ENCODE data around the gene BAZ2A. TPM values are rescaled to one million over a fixed set of nuclear protein-coding genes. Genes with fewer than 3 reads are reported as not detected.

The BAZ2A gene
- total and polyA plus RNA-seq, 2 experiments from 2014 or later, result 109 to 111 TPM

DNA sequence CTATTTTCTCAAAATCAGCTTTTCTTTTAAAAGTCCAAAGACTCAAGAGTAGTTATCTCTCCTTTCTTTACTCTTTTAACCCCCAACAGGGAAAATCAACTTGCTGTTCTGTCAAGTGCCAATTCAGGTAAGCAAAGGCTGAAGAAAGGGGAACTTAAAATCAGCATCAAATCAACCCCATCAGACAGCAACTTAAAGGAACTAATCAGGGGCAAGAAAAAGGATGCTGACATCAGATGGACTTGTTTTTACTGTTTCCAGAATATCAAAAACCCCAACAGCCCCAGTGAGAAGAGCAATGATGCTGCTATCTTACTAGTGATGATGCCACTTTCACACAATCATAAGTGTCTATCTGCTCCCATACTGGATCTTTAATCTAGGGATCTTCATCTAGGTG is 3.4 kb downstream of the BAZ2A start:
- no peak overlapping the region for H3K4me3 ChIP-seq
- H3K4me1 Mint-ChIP-seq, result peaks cover 29% of the 10 kb centered on the region
- TF ChIP-seq JUNB (IDR thresholded peaks at IDR 0.05; ENCODE audit: unreplicated experiment) (no peak), NANOG (IDR thresholded peaks at IDR 0.05; ENCODE audit: borderline replicate concordance) (no peak), POLR2AphosphoS5 (IDR thresholded peaks at IDR 0.05; ENCODE audit: low read depth) (no peak), EZH2phosphoT487 (IDR thresholded peaks at IDR 0.05; ENCODE audit: unreplicated experiment) (no peak), ZNF331 (CRISPR knock-in tag; IDR thresholded peaks at IDR 0.05; ENCODE audit: low read depth) (no peak), REST (IDR thresholded peaks at IDR 0.05; ENCODE audit: unreplicated experiment) (no peak), STAT1 (IDR thresholded peaks at IDR 0.05; ENCODE audit: unreplicated experiment) (no peak), CREB1 (CRISPR knock-in tag; IDR thresholded peaks at IDR 0.05; ENCODE audit: low read depth) (no peak), EZH2 (IDR thresholded peaks at IDR 0.05; ENCODE audit: low read depth, unreplicated experiment) (no peak), ZNF114 (CRISPR knock-in tag; IDR thresholded peaks at IDR 0.05) (no peak)
- TF ChIP-seq, protein P1, sequence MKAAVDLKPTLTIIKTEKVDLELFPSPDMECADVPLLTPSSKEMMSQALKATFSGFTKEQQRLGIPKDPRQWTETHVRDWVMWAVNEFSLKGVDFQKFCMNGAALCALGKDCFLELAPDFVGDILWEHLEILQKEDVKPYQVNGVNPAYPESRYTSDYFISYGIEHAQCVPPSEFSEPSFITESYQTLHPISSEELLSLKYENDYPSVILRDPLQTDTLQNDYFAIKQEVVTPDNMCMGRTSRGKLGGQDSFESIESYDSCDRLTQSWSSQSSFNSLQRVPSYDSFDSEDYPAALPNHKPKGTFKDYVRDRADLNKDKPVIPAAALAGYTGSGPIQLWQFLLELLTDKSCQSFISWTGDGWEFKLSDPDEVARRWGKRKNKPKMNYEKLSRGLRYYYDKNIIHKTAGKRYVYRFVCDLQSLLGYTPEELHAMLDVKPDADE (IDR thresholded peaks at IDR 0.05), result no peak
- TF ChIP-seq, protein P2, sequence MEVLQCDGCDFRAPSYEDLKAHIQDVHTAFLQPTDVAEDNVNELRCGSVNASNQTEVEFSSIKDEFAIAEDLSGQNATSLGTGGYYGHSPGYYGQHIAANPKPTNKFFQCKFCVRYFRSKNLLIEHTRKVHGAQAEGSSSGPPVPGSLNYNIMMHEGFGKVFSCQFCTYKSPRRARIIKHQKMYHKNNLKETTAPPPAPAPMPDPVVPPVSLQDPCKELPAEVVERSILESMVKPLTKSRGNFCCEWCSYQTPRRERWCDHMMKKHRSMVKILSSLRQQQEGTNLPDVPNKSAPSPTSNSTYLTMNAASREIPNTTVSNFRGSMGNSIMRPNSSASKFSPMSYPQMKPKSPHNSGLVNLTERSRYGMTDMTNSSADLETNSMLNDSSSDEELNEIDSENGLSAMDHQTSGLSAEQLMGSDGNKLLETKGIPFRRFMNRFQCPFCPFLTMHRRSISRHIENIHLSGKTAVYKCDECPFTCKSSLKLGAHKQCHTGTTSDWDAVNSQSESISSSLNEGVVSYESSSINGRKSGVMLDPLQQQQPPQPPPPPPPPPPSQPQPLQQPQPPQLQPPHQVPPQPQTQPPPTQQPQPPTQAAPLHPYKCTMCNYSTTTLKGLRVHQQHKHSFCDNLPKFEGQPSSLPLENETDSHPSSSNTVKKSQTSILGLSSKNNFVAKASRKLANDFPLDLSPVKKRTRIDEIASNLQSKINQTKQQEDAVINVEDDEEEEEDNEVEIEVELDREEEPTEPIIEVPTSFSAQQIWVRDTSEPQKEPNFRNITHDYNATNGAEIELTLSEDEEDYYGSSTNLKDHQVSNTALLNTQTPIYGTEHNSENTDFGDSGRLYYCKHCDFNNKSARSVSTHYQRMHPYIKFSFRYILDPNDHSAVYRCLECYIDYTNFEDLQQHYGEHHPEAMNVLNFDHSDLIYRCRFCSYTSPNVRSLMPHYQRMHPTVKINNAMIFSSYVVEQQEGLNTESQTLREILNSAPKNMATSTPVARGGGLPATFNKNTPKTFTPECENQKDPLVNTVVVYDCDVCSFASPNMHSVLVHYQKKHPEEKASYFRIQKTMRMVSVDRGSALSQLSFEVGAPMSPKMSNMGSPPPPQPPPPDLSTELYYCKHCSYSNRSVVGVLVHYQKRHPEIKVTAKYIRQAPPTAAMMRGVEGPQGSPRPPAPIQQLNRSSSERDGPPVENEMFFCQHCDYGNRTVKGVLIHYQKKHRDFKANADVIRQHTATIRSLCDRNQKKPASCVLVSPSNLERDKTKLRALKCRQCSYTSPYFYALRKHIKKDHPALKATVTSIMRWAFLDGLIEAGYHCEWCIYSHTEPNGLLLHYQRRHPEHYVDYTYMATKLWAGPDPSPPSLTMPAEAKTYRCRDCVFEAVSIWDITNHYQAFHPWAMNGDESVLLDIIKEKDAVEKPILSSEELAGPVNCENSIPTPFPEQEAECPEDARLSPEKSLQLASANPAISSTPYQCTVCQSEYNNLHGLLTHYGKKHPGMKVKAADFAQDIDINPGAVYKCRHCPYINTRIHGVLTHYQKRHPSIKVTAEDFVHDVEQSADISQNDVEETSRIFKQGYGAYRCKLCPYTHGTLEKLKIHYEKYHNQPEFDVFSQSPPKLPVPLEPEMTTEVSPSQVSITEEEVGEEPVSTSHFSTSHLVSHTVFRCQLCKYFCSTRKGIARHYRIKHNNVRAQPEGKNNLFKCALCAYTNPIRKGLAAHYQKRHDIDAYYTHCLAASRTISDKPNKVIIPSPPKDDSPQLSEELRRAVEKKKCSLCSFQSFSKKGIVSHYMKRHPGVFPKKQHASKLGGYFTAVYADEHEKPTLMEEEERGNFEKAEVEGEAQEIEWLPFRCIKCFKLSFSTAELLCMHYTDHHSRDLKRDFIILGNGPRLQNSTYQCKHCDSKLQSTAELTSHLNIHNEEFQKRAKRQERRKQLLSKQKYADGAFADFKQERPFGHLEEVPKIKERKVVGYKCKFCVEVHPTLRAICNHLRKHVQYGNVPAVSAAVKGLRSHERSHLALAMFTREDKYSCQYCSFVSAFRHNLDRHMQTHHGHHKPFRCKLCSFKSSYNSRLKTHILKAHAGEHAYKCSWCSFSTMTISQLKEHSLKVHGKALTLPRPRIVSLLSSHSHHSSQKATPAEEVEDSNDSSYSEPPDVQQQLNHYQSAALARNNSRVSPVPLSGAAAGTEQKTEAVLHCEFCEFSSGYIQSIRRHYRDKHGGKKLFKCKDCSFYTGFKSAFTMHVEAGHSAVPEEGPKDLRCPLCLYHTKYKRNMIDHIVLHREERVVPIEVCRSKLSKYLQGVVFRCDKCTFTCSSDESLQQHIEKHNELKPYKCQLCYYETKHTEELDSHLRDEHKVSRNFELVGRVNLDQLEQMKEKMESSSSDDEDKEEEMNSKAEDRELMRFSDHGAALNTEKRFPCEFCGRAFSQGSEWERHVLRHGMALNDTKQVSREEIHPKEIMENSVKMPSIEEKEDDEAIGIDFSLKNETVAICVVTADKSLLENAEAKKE (CRISPR knock-in tag; IDR thresholded peaks at IDR 0.05), result no peak
- TF ChIP-seq, protein P3, sequence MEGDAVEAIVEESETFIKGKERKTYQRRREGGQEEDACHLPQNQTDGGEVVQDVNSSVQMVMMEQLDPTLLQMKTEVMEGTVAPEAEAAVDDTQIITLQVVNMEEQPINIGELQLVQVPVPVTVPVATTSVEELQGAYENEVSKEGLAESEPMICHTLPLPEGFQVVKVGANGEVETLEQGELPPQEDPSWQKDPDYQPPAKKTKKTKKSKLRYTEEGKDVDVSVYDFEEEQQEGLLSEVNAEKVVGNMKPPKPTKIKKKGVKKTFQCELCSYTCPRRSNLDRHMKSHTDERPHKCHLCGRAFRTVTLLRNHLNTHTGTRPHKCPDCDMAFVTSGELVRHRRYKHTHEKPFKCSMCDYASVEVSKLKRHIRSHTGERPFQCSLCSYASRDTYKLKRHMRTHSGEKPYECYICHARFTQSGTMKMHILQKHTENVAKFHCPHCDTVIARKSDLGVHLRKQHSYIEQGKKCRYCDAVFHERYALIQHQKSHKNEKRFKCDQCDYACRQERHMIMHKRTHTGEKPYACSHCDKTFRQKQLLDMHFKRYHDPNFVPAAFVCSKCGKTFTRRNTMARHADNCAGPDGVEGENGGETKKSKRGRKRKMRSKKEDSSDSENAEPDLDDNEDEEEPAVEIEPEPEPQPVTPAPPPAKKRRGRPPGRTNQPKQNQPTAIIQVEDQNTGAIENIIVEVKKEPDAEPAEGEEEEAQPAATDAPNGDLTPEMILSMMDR (conservative IDR thresholded peaks at IDR 0.05; ENCODE audit: low read depth in 2 of 2), result no peak
- H3K27me3 Mint-ChIP-seq (ENCODE audit: insufficient read depth, low read depth, poor library complexity), result peaks cover 11% of the 10 kb centered on the region
- H3K79me2 ChIP-seq (replicated peaks; ENCODE audit: insufficient read depth), result peaks cover 88% of the 10 kb centered on the region
- no peaks in the 10 kb centered on the region for H3K9me2 ChIP-seq (ENCODE audit: insufficient read depth)
- H3K36me3 Mint-ChIP-seq (ENCODE audit: low read depth), result peaks cover 5% of the 10 kb centered on the region; the same call in 2 of the 3 replicates
- 0 out of 2 replicates have a peak, but pooled peaks cover 9% of the 10 kb centered on the region for H3F3A ChIP-seq (replicated peaks; ENCODE audit: low read depth)
- ATAC-seq, result no peak
- H4K20me1 ChIP-seq (replicated peaks; ENCODE audit: insufficient read depth), result peaks cover 58% of the 10 kb centered on the region
- DNase-seq (ENCODE audit: low spot score), result no peak
- H3K36me3 ChIP-seq (ENCODE audit: insufficient read depth), result peaks cover 5% of the 10 kb centered on the region
- no peaks in the 10 kb centered on the region for H3K27me3 ChIP-seq (ENCODE audit: insufficient read depth)
- no peak overlapping the region for H3K27ac ChIP-seq (ENCODE audit: low read depth)
- no peak overlapping the region for H2AFZ ChIP-seq
- no peak overlapping the region for H3K4me3 Mint-ChIP-seq
- H3K9me3 Mint-ChIP-seq, result no peaks in the 10 kb centered on the region
- peaks cover 28% of the 10 kb centered on the region for H3K4me1 ChIP-seq (ENCODE audit: insufficient read depth)
- H3K27ac Mint-ChIP-seq, result no peak overlapping the region; the same call in 1 of the 2 replicates
- H3K4me2 ChIP-seq, result no peak overlapping the region
